Fibroblast of lung (primary cell): ENCODE measurements around the gene EML1. TPM values are rescaled to one million over a fixed set of nuclear protein-coding genes. Genes with fewer than 3 reads are reported as not detected.

Source experiments
- DNase-seq, 2 donors: peaks; one replicate each; pipeline versions ENCODE4 v3.0.0 to v3.0.0-alpha.2; 2010; ENCODE audit warnings: low read depth in 2 of 2
- H2AFZ ChIP-seq: 2 replicates; pipeline ENCODE4 v1.5.1; 2012; ENCODE audit warnings: low read length, control low read depth, inconsistent platforms
- H3K27ac ChIP-seq: 2 replicates; pipeline ENCODE4 v1.5.1; 2011; ENCODE audit warnings: low read length, control low read depth; ENCODE audit not compliant: insufficient read depth
- H3K27me3 ChIP-seq: 2 replicates; pipeline ENCODE4 v1.5.1; 2011; ENCODE audit warnings: mild to moderate bottlenecking, low read length; ENCODE audit not compliant: control insufficient read depth, insufficient read depth
- H3K36me3 ChIP-seq: 2 replicates; pipeline ENCODE4 v1.5.1; 2011; ENCODE audit warnings: low read length; ENCODE audit not compliant: control insufficient read depth, insufficient read depth
- H3K4me1 ChIP-seq: 2 replicates; pipeline ENCODE4 v1.5.1; 2011; ENCODE audit warnings: low read length; ENCODE audit not compliant: control insufficient read depth, insufficient read depth; ENCODE audit errors: extremely low read depth
- H3K4me2 ChIP-seq: 2 replicates; pipeline ENCODE4 v1.5.1; 2011; ENCODE audit warnings: low read length, control low read depth; ENCODE audit not compliant: insufficient read depth; ENCODE audit errors: extremely low read depth
- H3K4me3 ChIP-seq, 4 experiments: fragments of 200-600 bp in 1 of 4; sonication (generic) in 1 of 4; replicated peaks in 1 of 4; 2 replicates each; pipeline ENCODE4 v1.5.1; 2011 to 2016; ENCODE audit warnings: low read length in 4 of 4, low read depth in 3 of 4, mild to moderate bottlenecking in 3 of 4, control low read depth in 2 of 4, inconsistent platforms in 1 of 4, mixed read lengths in 1 of 4; ENCODE audit not compliant: insufficient read depth in 1 of 4; ENCODE audit errors: control extremely low read depth in 1 of 4
- H3K79me2 ChIP-seq: 2 replicates; pipeline ENCODE4 v1.5.1; 2012; ENCODE audit warnings: mild to moderate bottlenecking, low read length, inconsistent platforms; ENCODE audit not compliant: control insufficient read depth, insufficient read depth
- H3K9ac ChIP-seq: 2 replicates; pipeline ENCODE4 v1.5.1; 2011; ENCODE audit warnings: mild to moderate bottlenecking, low read length, control low read depth; ENCODE audit not compliant: insufficient read depth
- H3K9me3 ChIP-seq: 2 replicates; pipeline ENCODE4 v1.5.1; 2012; ENCODE audit warnings: low read depth, low read length; ENCODE audit not compliant: control insufficient read depth, insufficient read depth
- H4K20me1 ChIP-seq: 2 replicates; pipeline ENCODE4 v1.5.1; 2011; ENCODE audit warnings: low read length; ENCODE audit not compliant: control insufficient read depth, insufficient read depth; ENCODE audit errors: extremely low read depth
- EZH2 ChIP-seq: IDR thresholded peaks from 2 replicates; pipeline ENCODE4 v1.5.1; 2012; ENCODE audit warnings: low read length, control low read depth, mild to moderate bottlenecking; ENCODE audit errors: missing control alignments
- polyA plus RNA-seq, 2 donors: library from polyadenylated mRNA; depleted of rRNA in 1 of 2; stranded (reverse) in 1 of 2; unstranded in 1 of 2; fragments of >200 nt; gene quantifications; 2 replicates each; pipeline ENCODE4 v1.2.1, GENCODE V29; 2011 to 2012; ENCODE audit warnings: missing spikeins in 1 of 2
- total RNA-seq: library from RNA; depleted of rRNA; stranded (reverse); fragments of >200 nt; gene quantifications from 2 replicates; pipeline ENCODE4 v1.2.1, GENCODE V29; 2014
- TF ChIP-seq, protein P1 (sequence below), 2 donors: IDR thresholded peaks in 1 of 2; conservative IDR thresholded peaks in 1 of 2; 1 replicate in 1 of 2; 2 replicates in 1 of 2; pipeline ENCODE4 v1.5.1; 2011 to 2012; ENCODE audit warnings: low read length in 2 of 2, control low read depth in 1 of 2, inconsistent platforms in 1 of 2, low read depth in 1 of 2, mild to moderate bottlenecking in 1 of 2

The EML1 gene
- total and polyA plus RNA-seq, 2 donors (not counting 1 experiment from before 2014, with no cell fraction given), result 22.4 to 74.5 TPM

- no peaks in the 10 kb centered on the region for H4K20me1 ChIP-seq
- H3K79me2 ChIP-seq, result no peaks in the 10 kb centered on the region
- no peak overlapping the region for H3K4me3 ChIP-seq
- TF ChIP-seq EZH2, result no peak
- TF ChIP-seq, protein P1, sequence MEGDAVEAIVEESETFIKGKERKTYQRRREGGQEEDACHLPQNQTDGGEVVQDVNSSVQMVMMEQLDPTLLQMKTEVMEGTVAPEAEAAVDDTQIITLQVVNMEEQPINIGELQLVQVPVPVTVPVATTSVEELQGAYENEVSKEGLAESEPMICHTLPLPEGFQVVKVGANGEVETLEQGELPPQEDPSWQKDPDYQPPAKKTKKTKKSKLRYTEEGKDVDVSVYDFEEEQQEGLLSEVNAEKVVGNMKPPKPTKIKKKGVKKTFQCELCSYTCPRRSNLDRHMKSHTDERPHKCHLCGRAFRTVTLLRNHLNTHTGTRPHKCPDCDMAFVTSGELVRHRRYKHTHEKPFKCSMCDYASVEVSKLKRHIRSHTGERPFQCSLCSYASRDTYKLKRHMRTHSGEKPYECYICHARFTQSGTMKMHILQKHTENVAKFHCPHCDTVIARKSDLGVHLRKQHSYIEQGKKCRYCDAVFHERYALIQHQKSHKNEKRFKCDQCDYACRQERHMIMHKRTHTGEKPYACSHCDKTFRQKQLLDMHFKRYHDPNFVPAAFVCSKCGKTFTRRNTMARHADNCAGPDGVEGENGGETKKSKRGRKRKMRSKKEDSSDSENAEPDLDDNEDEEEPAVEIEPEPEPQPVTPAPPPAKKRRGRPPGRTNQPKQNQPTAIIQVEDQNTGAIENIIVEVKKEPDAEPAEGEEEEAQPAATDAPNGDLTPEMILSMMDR (conservative IDR thresholded peaks at IDR 0.05 in 1 of 2, IDR thresholded peaks at IDR 0.05 in 1 of 2; ENCODE audit: low read depth in 1 of 2, low read length in 2 of 2), result no peak
- no peaks in the 10 kb centered on the region for H3K4me1 ChIP-seq
- peak in 1 of 2 donors; percentile 74 for DNase-seq
- H3K27ac ChIP-seq, result peak overlapping the region; percentile 29
- H2AFZ ChIP-seq, result no peak overlapping the region
- no peaks in the 10 kb centered on the region for H3K9me3 ChIP-seq
- no peak overlapping the region for H3K9ac ChIP-seq
- no peak overlapping the region for H3K4me2 ChIP-seq
- no peaks in the 10 kb centered on the region for H3K27me3 ChIP-seq
- no peaks in the 10 kb centered on the region for H3K36me3 ChIP-seq
Observed at GRCh38 chr14:99779751-99780150, 13.5 kb upstream of the EML1 start.

DNA sequence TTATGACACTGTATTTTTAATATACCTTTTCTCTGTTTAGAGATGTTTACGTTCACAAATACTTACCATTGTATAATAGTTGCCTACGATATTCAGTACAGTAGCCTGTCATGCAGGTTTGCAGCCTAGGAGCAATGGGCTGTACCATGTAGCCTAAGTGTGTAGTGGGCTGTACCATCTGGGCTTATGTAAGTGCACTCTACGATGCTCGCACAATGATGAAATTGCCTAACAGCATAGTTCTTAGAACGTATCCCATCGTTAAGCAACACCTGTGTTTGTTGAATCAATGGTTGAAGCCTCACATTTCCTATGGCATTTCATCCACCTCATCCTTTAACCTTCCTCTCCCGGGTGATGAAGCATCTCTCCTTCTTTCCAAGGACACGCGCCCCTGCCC is 12.5 kb upstream of the EML1 start:
- H3K4me3 ChIP-seq, result no peak overlapping the region
- no peaks in the 10 kb centered on the region for H3K79me2 ChIP-seq
- DNase-seq, result no peak
- H3K4me1 ChIP-seq, result no peaks in the 10 kb centered on the region
- H4K20me1 ChIP-seq, result no peaks in the 10 kb centered on the region
- no peak overlapping the region for H3K27ac ChIP-seq
- TF ChIP-seq EZH2, result no peak
- TF ChIP-seq, protein P1 (conservative IDR thresholded peaks at IDR 0.05 in 1 of 2, IDR thresholded peaks at IDR 0.05 in 1 of 2; ENCODE audit: low read depth in 1 of 2, low read length in 2 of 2), result no peak
- H3K9ac ChIP-seq, result no peak overlapping the region
- H3K36me3 ChIP-seq, result no peaks in the 10 kb centered on the region
- no peaks in the 10 kb centered on the region for H3K27me3 ChIP-seq
- H2AFZ ChIP-seq, result no peak overlapping the region
- H3K4me2 ChIP-seq, result no peak overlapping the region
- H3K9me3 ChIP-seq, result no peaks in the 10 kb centered on the region

DNA sequence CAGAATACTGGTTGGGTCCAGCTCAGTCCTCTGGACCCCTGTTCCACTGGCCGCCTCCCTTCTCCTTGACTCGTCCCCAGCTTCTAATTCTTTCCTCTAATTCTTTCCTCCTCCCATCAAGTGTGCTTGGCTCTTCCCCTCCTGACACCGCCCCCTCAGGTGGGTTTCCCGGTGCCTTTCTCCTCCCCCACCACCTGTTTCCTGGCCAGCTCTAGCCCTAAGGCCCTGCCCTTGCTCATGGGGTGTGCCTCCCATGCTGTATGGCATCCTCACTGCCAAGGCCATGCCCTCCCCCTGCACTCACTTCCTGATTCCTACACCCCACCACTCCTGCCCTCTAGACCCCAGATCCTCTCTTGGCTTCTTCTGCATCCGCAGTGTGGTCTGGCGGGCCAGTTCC is 12.1 kb upstream of the EML1 start:
- Histone ChIP-seq H3K27me3 (no peaks in the 10 kb centered on the region), H4K20me1 (no peaks in the 10 kb centered on the region), H3K36me3 (no peaks in the 10 kb centered on the region), H3K4me1 (no peaks in the 10 kb centered on the region), H3K9ac (no peak overlapping the region), H2AFZ (no peak overlapping the region), H3K4me3 (no peak overlapping the region), H3K79me2 (no peaks in the 10 kb centered on the region), H3K9me3 (no peaks in the 10 kb centered on the region), H3K4me2 (no peak overlapping the region), H3K27ac (no peak overlapping the region)
- TF ChIP-seq, protein P1 (conservative IDR thresholded peaks at IDR 0.05 in 1 of 2, IDR thresholded peaks at IDR 0.05 in 1 of 2; ENCODE audit: low read depth in 1 of 2, low read length in 2 of 2), result no peak
- no peak for TF ChIP-seq EZH2
- no peak for DNase-seq
